Lower lobe of right lung (tissue), 2 donors: Measurements from ENCODE around the gene SMARCC2. TPM values are rescaled to one million over a fixed set of nuclear protein-coding genes. Genes with fewer than 3 reads are reported as not detected.
A peak's percentile ranks its signal among the peaks of the same experiment; 100 is the strongest.

ENCODE experiments used
- ATAC-seq, 2 donors: fragments of 200-7000 bp; cut with Tn5 transposase; one replicate each; pipeline ENCODE4 v1.9.1; 2020 to 2022; ENCODE audit warnings: mild to moderate bottlenecking in 2 of 2, moderate library complexity in 2 of 2
- DNase-seq: peaks from one replicate; pipeline ENCODE4 v3.0.0-alpha.2; 2020
- H3K27ac ChIP-seq: fragments of 200-600 bp; one replicate; pipeline ENCODE4 v1.8.0; 2022
- H3K27me3 ChIP-seq: fragments of 200-600 bp; one replicate; pipeline ENCODE4 v1.8.0; 2022; ENCODE audit warnings: low read depth
- H3K36me3 ChIP-seq: fragments of 200-600 bp; one replicate; pipeline ENCODE4 v1.8.0; 2022; ENCODE audit warnings: mild to moderate bottlenecking
- H3K4me1 ChIP-seq: fragments of 200-600 bp; one replicate; pipeline ENCODE4 v1.8.0; 2022
- H3K4me3 ChIP-seq: fragments of 200-600 bp; one replicate; pipeline ENCODE4 v1.8.0; 2022; ENCODE audit warnings: mild to moderate bottlenecking
- H3K9me3 ChIP-seq: fragments of 200-600 bp; one replicate; pipeline ENCODE4 v1.8.0; 2022
- intact Hi-C: fragments of 100-400 bp; cut with DNase I; formaldehyde crosslinking; loops from one replicate; pipeline ENCODE4 v1.11.0; 2022
- total RNA-seq: library from RNA; stranded (reverse); fragmentation: NEBNext Ultra II Directional; extraction: Animal tissue kit (Norgen Biotek cat#: 25700); gene quantifications from one replicate; pipeline ENCODE4 v1.2.1, GENCODE V29; 2021
- TF ChIP-seq, protein P1 (sequence below): fragments of 200-600 bp; IDR thresholded peaks from one replicate; pipeline ENCODE4 v1.8.0; 2022; ENCODE audit warnings: antibody characterized with exemption, mild to moderate bottlenecking
- donor health status: DM: no; HTN: yes; CAD: no; lungs with severe emphysema.

SMARCC2 gene
- total RNA-seq, 1 donor from 2014 or later, result 115 TPM

- TF ChIP-seq, protein P1, sequence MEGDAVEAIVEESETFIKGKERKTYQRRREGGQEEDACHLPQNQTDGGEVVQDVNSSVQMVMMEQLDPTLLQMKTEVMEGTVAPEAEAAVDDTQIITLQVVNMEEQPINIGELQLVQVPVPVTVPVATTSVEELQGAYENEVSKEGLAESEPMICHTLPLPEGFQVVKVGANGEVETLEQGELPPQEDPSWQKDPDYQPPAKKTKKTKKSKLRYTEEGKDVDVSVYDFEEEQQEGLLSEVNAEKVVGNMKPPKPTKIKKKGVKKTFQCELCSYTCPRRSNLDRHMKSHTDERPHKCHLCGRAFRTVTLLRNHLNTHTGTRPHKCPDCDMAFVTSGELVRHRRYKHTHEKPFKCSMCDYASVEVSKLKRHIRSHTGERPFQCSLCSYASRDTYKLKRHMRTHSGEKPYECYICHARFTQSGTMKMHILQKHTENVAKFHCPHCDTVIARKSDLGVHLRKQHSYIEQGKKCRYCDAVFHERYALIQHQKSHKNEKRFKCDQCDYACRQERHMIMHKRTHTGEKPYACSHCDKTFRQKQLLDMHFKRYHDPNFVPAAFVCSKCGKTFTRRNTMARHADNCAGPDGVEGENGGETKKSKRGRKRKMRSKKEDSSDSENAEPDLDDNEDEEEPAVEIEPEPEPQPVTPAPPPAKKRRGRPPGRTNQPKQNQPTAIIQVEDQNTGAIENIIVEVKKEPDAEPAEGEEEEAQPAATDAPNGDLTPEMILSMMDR, result no peak
- Histone ChIP-seq H3K36me3 (peaks cover 24% of the 10 kb centered on the region), H3K9me3 (no peaks in the 10 kb centered on the region), H3K4me3 (no peak overlapping the region), H3K27ac (no peak overlapping the region), H3K27me3 (no peaks in the 10 kb centered on the region), H3K4me1 (peaks cover 53% of the 10 kb centered on the region)
- DNase-seq (no peak), ATAC-seq (no peak)
- intact Hi-C loops, result no loop called here
Observed at GRCh38 chr12:56122637-56123036, 66.6 kb downstream of the SMARCC2 start.

GRCh38 chr12:56121204-56121870 lies 67.9 kb downstream of the SMARCC2 start:
- Histone ChIP-seq H3K27me3 (no peaks in the 10 kb centered on the region), H3K9me3 (no peaks in the 10 kb centered on the region), H3K36me3 (peaks cover 24% of the 10 kb centered on the region), H3K4me1 (peaks cover 40% of the 10 kb centered on the region), H3K4me3 (no peak overlapping the region), H3K27ac (no peak overlapping the region)
- no peak for DNase-seq
- TF ChIP-seq, protein P1, result no peak
- intact Hi-C loops, result no loop called here
- no peak for ATAC-seq

DNA sequence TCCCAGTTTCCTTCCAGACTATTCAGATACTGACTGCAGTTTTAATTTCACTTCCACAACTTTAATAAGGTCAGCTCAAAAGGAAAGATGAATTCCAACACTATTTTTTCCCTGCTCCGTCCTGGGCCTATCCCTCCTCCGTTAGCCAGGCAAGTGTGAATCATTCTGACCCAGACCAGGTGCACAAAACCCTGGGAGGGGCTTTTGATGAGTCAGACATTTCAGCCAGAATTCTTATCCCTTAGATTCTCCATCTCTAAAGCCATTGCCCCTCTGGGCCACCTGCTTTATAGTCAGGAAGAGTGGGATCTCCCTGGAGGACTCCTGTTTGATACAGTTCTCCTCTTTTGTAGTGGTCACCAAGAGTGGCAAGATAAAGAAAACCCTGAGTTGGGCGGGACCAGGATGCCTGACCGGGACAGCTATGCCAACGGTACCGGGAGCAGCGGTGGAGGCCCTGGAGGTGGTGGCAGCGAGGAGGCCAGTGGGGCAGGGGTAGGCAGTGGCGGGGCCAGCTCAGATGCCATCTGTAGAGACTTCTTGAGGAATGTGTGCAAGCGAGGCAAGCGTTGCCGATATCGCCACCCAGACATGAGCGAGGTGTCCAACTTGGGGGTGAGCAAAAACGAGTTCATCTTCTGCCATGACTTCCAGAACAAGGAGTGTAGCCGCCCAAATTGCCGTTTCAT lies 69.0 kb downstream of the SMARCC2 start:
- H3K4me1 ChIP-seq, result peaks cover 30% of the 10 kb centered on the region
- no peaks in the 10 kb centered on the region for H3K27me3 ChIP-seq
- intact Hi-C loops, result no loop called here
- no peaks in the 10 kb centered on the region for H3K9me3 ChIP-seq
- no peak for DNase-seq
- peak overlapping the region; percentile 51 for H3K27ac ChIP-seq
- ATAC-seq, result no peak
- TF ChIP-seq, protein P1, result no peak
- no peak overlapping the region for H3K4me3 ChIP-seq
- H3K36me3 ChIP-seq, result peaks cover 24% of the 10 kb centered on the region

DNA sequence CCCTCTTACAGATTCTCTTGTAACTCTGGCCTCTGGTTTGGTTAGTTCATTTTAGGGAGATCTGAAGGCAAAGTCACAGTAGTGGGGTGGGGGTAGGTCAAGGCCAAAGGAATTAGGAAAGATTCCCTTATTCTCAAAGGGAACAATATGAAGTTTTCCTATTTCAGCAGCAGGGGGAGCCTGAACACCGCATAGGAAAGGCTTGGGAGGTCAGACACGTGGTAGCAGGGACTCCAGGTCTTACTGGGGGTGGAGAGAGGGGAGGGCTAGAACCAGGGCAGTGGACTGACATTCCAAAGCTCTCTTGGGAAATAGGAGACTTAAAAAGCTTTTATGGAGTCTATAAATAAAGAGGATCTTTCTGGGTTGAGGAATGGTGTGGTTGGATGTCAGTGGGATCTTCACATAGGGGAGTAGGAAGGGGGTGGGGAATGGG lies 69.9 kb downstream of the SMARCC2 start:
- H3K9me3 ChIP-seq, result no peaks in the 10 kb centered on the region
- intact Hi-C loops, result no loop called here
- ATAC-seq (peak; percentile 65 to 73), DNase-seq (no peak)
- peak overlapping the region; percentile 91 for H3K27ac ChIP-seq
- H3K4me1 ChIP-seq, result peaks cover 22% of the 10 kb centered on the region
- H3K27me3 ChIP-seq, result no peaks in the 10 kb centered on the region
- TF ChIP-seq, protein P1, result peak; percentile 72
- H3K36me3 ChIP-seq, result peaks cover 24% of the 10 kb centered on the region
- H3K4me3 ChIP-seq, result peak overlapping the region; percentile 72

DNA sequence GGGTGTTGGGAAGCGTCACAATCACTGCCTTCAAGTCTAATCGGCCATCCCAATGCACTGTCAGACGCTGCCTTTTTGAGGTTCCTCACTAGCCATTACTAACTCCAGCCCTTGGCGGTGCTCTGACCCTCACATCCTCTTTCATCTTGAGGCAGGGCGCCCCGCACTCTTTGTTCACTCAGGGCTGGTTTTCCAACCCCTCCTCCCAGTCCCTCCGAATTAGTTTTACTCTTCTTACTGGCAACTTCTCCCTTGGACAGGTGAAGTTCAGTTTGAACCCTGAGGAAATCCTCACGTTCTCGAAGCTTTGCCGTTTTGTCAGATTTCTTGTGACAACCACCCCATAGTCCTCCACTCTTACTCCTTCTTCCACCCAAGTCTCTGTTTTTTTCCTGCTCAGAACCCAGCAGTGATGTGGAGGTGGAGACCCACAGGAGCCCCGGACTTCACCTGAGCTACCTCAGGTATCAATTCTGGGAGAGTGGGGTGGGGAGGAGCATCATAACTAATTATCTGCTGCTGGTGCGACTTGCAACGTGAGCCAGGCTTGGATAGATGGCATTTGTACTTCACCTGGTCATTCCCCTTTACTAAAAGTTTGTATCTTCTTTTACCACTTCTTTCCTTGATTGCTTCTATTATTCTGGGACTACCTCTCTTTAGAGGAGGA lies 70.5 kb downstream of the SMARCC2 start:
- Histone ChIP-seq H3K36me3 (peaks cover 29% of the 10 kb centered on the region), H3K9me3 (no peaks in the 10 kb centered on the region), H3K27ac (peak overlapping the region; percentile 91), H3K27me3 (no peaks in the 10 kb centered on the region), H3K4me1 (peaks cover 21% of the 10 kb centered on the region), H3K4me3 (peak overlapping the region; percentile 72)
- intact Hi-C loops, result no loop called here
- DNase-seq (no peak), ATAC-seq (peak; percentile 0 to 2)
- TF ChIP-seq, protein P1, result no peak
